SK-N-SH treated with all-trans-retinoic acid at 6 μM for 48 hours (cell line): ENCODE data around the gene SIRT2.
A peak's percentile ranks its signal among the peaks of the same experiment; 100 is the strongest.

Experiments
- ATAC-seq: fragments of 200-7000 bp; cut with Tn5 transposase; 3 replicates; pipeline ENCODE4 v1.9.1; 2020; ENCODE audit warnings: mild to moderate bottlenecking, moderate library complexity
- ARNTL ChIP-seq: fragments of 450-650 bp; formaldehyde crosslinking; IDR thresholded peaks from 2 replicates; pipeline ENCODE4 v1.5.0; 2020; ENCODE audit warnings: low read depth, mild to moderate bottlenecking, moderate library complexity, borderline replicate concordance
- BACH2 ChIP-seq: fragments of 250-450 bp; sonication (Bioruptor Pico); IDR thresholded peaks from 2 replicates; pipeline ENCODE4 v1.9.0; 2021; ENCODE audit warnings: mild to moderate bottlenecking, borderline replicate concordance
- CREB5 ChIP-seq: fragments of 250-450 bp; sonication (Bioruptor Pico); IDR thresholded peaks from 2 replicates; pipeline ENCODE4 v1.5.1; 2020; ENCODE audit warnings: low read depth, mild to moderate bottlenecking, moderate library complexity
- CSDC2 ChIP-seq: fragments of 250-450 bp; sonication (Bioruptor Pico); IDR thresholded peaks from 2 replicates; pipeline ENCODE4 v1.5.0; 2020; ENCODE audit warnings: mild to moderate bottlenecking, moderate library complexity
- CSRNP3 ChIP-seq: fragments of 250-450 bp; sonication (Bioruptor Pico); IDR thresholded peaks from 2 replicates; pipeline ENCODE4 v1.5.1; 2021; ENCODE audit warnings: mild to moderate bottlenecking, moderate library complexity
- ESRRG ChIP-seq: fragments of 250-450 bp; sonication (Bioruptor Pico); IDR thresholded peaks from 2 replicates; pipeline ENCODE4 v1.6.1; 2021; ENCODE audit warnings: mild to moderate bottlenecking
- GLIS3 ChIP-seq: fragments of 250-450 bp; sonication (Bioruptor Pico); IDR thresholded peaks from 2 replicates; pipeline ENCODE4 v1.5.0; 2020; ENCODE audit warnings: mild to moderate bottlenecking, moderate library complexity
- ISL1 ChIP-seq: fragments of 250-450 bp; sonication (Bioruptor Pico); IDR thresholded peaks from 2 replicates; pipeline ENCODE4 v2.1.2; 2022; ENCODE audit warnings: mild to moderate bottlenecking, moderate library complexity
- OSR1 ChIP-seq: fragments of 250-450 bp; sonication (Bioruptor Pico); IDR thresholded peaks from 2 replicates; pipeline ENCODE4 v1.8.0; 2022; ENCODE audit warnings: moderate library complexity, mild to moderate bottlenecking, inconsistent platforms
- PATZ1 ChIP-seq: fragments of 250-450 bp; sonication (Bioruptor Pico); IDR thresholded peaks from 2 replicates; pipeline ENCODE4 v1.8.0; 2020; ENCODE audit warnings: mild to moderate bottlenecking, moderate library complexity, borderline replicate concordance
- POU6F1 ChIP-seq: fragments of 250-450 bp; sonication (Bioruptor Pico); IDR thresholded peaks from 2 replicates; pipeline ENCODE4 v1.8.0; 2021; ENCODE audit warnings: low read depth, mild to moderate bottlenecking, moderate library complexity, borderline replicate concordance
- PPARA ChIP-seq: fragments of 250-450 bp; sonication (Bioruptor Pico); IDR thresholded peaks from 2 replicates; pipeline ENCODE4 v1.5.0; 2020; ENCODE audit warnings: mild to moderate bottlenecking, borderline replicate concordance
- RARB ChIP-seq: fragments of 250-450 bp; sonication (Bioruptor Pico); IDR thresholded peaks from 2 replicates; pipeline ENCODE4 v1.8.0; 2021; ENCODE audit warnings: mild to moderate bottlenecking, moderate library complexity
- SNAI2 ChIP-seq: fragments of 250-450 bp; sonication (Bioruptor Pico); IDR thresholded peaks from 2 replicates; pipeline ENCODE4 v1.5.0; 2020; ENCODE audit warnings: mild to moderate bottlenecking, moderate library complexity
- TOX ChIP-seq: fragments of 250-450 bp; sonication (Bioruptor Pico); IDR thresholded peaks from 2 replicates; pipeline ENCODE4 v1.8.0; 2021; ENCODE audit warnings: mild to moderate bottlenecking, moderate library complexity, borderline replicate concordance
- ZC3H10 ChIP-seq: fragments of 250-450 bp; sonication (Bioruptor Pico); IDR thresholded peaks from 2 replicates; pipeline ENCODE4 v1.5.1; 2021; ENCODE audit warnings: mild to moderate bottlenecking, moderate library complexity
- ZNF70 ChIP-seq: fragments of 450-650 bp; formaldehyde crosslinking; IDR thresholded peaks from 2 replicates; pipeline ENCODE4 v1.5.0; 2020; ENCODE audit warnings: mild to moderate bottlenecking, moderate library complexity
- ZNF8 ChIP-seq: fragments of 450-650 bp; formaldehyde crosslinking; IDR thresholded peaks from 2 replicates; pipeline ENCODE4 v1.5.0; 2020; ENCODE audit warnings: mild to moderate bottlenecking, moderate library complexity

Gene SIRT2

GRCh38 chr19:38919837-38920601 is 20.6 kb upstream of the SIRT2 start (continued):
- TF ChIP-seq CREB5 = no peak
- no peak for TF ChIP-seq RARB (CRISPR knock-in tag)
- no peak for TF ChIP-seq OSR1 (CRISPR knock-in tag)

GRCh38 chr19:38918526-38918925 is 19.1 kb upstream of the SIRT2 start:
- ATAC-seq = no peak
- TF ChIP-seq ISL1 (CRISPR knock-in tag) = no peak
- TF ChIP-seq ARNTL (CRISPR knock-in tag) = no peak
- no peak for TF ChIP-seq PATZ1 (CRISPR knock-in tag)
- TF ChIP-seq ZNF70 (CRISPR knock-in tag) = no peak
- TF ChIP-seq GLIS3 (CRISPR knock-in tag) = no peak
- no peak for TF ChIP-seq CSDC2 (CRISPR knock-in tag)
- no peak for TF ChIP-seq ZNF8 (CRISPR knock-in tag)
- TF ChIP-seq RARB (CRISPR knock-in tag) = no peak
- no peak for TF ChIP-seq ZC3H10 (CRISPR knock-in tag)
- no peak for TF ChIP-seq BACH2 (CRISPR knock-in tag)

GRCh38 chr19:38917921-38918491 is 18.6 kb upstream of the SIRT2 start:
- ATAC-seq = peak; percentile 64
- no peak for TF ChIP-seq ZC3H10 (CRISPR knock-in tag)
- no peak for TF ChIP-seq ISL1 (CRISPR knock-in tag)
- TF ChIP-seq BACH2 (CRISPR knock-in tag) = no peak
- TF ChIP-seq ZNF8 (CRISPR knock-in tag) = no peak
- TF ChIP-seq RARB (CRISPR knock-in tag) = no peak
- no peak for TF ChIP-seq CSRNP3 (CRISPR knock-in tag)
- no peak for TF ChIP-seq GLIS3 (CRISPR knock-in tag)

GRCh38 chr19:38917516-38917915 is 18.1 kb upstream of the SIRT2 start:
- ATAC-seq = no peak; the same call in 2 of the 3 replicates
- no peak for TF ChIP-seq TOX
- no peak for TF ChIP-seq ARNTL (CRISPR knock-in tag)
- TF ChIP-seq POU6F1 (CRISPR knock-in tag) = no peak
- no peak for TF ChIP-seq PATZ1 (CRISPR knock-in tag)
- TF ChIP-seq CSDC2 (CRISPR knock-in tag) = no peak
- no peak for TF ChIP-seq OSR1 (CRISPR knock-in tag)
- no peak for TF ChIP-seq SNAI2 (CRISPR knock-in tag)
- TF ChIP-seq CREB5 = no peak
- TF ChIP-seq ZNF70 (CRISPR knock-in tag) = no peak
- no peak for TF ChIP-seq ZNF8 (CRISPR knock-in tag)
- TF ChIP-seq CSRNP3 (CRISPR knock-in tag) = no peak
- no peak for TF ChIP-seq RARB (CRISPR knock-in tag)
- no peak for TF ChIP-seq ESRRG (CRISPR knock-in tag)
- no peak for TF ChIP-seq PPARA
- TF ChIP-seq BACH2 (CRISPR knock-in tag) = no peak
